GM20000 (cell line): ENCODE data around the gene CIB1.
A peak's percentile ranks its signal among the peaks of the same experiment; 100 is the strongest.

Experiments used
- DNase-seq: peaks from one replicate; pipeline ENCODE4 v3.0.0; 2012; ENCODE audit warnings: low spot score
- TF ChIP-seq, protein P1 (sequence below): IDR thresholded peaks from 2 replicates; pipeline ENCODE4 v1.5.1; 2012; ENCODE audit warnings: mild to moderate bottlenecking, control low read depth; ENCODE audit errors: extremely low read depth, missing control alignments

CIB1 gene

GRCh38 chr15:90184119-90184785 is 49.5 kb downstream of the CIB1 start:
- TF ChIP-seq, protein P1, sequence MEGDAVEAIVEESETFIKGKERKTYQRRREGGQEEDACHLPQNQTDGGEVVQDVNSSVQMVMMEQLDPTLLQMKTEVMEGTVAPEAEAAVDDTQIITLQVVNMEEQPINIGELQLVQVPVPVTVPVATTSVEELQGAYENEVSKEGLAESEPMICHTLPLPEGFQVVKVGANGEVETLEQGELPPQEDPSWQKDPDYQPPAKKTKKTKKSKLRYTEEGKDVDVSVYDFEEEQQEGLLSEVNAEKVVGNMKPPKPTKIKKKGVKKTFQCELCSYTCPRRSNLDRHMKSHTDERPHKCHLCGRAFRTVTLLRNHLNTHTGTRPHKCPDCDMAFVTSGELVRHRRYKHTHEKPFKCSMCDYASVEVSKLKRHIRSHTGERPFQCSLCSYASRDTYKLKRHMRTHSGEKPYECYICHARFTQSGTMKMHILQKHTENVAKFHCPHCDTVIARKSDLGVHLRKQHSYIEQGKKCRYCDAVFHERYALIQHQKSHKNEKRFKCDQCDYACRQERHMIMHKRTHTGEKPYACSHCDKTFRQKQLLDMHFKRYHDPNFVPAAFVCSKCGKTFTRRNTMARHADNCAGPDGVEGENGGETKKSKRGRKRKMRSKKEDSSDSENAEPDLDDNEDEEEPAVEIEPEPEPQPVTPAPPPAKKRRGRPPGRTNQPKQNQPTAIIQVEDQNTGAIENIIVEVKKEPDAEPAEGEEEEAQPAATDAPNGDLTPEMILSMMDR: no peak

DNA sequence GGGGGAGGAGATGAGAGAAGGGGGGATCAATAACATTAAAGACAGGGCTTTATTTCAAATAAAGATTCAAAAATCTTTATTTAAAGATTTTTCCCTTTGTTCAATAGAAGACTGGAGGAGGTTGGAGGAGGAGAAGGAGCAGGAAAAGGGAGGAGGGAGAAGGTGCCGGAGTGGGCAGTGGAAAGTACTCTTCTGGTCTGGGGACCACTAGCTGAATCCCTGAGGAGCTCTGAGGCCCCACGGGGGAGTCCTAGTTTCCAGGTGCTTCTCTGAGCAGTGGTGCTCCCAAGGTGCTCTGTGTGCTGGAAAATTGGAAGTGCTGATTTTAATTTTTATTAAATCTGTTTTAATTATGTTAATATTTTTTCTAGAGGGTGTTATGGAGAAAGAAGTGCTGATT is 52.0 kb downstream of the CIB1 start:
- TF ChIP-seq, protein P1: no peak
- DNase-seq: no peak

More at GRCh38 chr15:90184119-90184785, 49.5 kb downstream of the CIB1 start:
- DNase-seq: peak; percentile 76
